Adrenal gland (tissue), 5 donors: Measurements from ENCODE around the gene GRWD1.

ENCODE experiments used
- POLR2A ChIP-seq, 2 donors: fragments of 450-650 bp; IDR thresholded peaks; one replicate each; pipeline ENCODE4 v1.6.1; 2017; ENCODE audit warnings: antibody characterized with exemption in 2 of 2, mild to moderate bottlenecking in 2 of 2, moderate library complexity in 1 of 2
- TF ChIP-seq, protein P1 (sequence below), 6 experiments: fragments of 450-650 bp in 4 of 6; fragments of 200-600 bp in 2 of 6; sonication (generic) in 1 of 6; IDR thresholded peaks; 1 replicate in 5 of 6; 2 replicates in 1 of 6; pipeline versions ENCODE4 v1.5.1 to v1.8.0; 2016 to 2021; ENCODE audit warnings: antibody characterized with exemption in 6 of 6, mild to moderate bottlenecking in 2 of 6, moderate library complexity in 1 of 6
- donor health status: DM: no; HTN: no; CAD: no.

DNA sequence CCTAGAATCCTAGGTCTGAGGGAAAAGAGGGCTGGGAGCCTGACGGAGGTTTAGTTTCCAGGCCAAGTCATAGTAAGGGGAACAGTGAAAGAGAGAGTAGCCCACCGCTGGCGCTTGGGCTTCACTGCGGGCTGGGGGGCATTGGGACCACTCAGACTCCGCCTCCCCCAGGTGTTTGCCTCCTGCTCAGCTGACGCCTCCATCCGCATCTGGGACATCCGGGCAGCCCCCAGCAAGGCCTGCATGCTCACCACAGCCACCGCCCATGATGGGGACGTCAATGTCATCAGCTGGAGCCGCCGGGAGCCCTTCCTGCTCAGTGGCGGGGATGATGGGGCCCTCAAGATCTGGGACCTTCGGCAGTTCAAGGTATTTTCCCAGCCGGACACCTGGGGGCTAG, 5.1 kb downstream of the GRWD1 start:
- TF ChIP-seq, protein P1, sequence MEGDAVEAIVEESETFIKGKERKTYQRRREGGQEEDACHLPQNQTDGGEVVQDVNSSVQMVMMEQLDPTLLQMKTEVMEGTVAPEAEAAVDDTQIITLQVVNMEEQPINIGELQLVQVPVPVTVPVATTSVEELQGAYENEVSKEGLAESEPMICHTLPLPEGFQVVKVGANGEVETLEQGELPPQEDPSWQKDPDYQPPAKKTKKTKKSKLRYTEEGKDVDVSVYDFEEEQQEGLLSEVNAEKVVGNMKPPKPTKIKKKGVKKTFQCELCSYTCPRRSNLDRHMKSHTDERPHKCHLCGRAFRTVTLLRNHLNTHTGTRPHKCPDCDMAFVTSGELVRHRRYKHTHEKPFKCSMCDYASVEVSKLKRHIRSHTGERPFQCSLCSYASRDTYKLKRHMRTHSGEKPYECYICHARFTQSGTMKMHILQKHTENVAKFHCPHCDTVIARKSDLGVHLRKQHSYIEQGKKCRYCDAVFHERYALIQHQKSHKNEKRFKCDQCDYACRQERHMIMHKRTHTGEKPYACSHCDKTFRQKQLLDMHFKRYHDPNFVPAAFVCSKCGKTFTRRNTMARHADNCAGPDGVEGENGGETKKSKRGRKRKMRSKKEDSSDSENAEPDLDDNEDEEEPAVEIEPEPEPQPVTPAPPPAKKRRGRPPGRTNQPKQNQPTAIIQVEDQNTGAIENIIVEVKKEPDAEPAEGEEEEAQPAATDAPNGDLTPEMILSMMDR (IDR thresholded peaks at IDR 0.05): no peak
- TF ChIP-seq POLR2A (IDR thresholded peaks at IDR 0.05): no peak
